Ishikawa (cell line): ENCODE results near the gene SNRNP27.

Experiments used
- CEBPB ChIP-seq: IDR thresholded peaks from 2 replicates; pipeline ENCODE4 v1.6.1; 2012
- CREB1 ChIP-seq: IDR thresholded peaks from 2 replicates; pipeline ENCODE4 v1.6.1; 2012; ENCODE audit warnings: low read depth
- EGR1 ChIP-seq: IDR thresholded peaks from 2 replicates; pipeline ENCODE4 v1.6.1; 2012
- EP300 ChIP-seq: IDR thresholded peaks from 2 replicates; pipeline ENCODE4 v1.6.1; 2012; ENCODE audit warnings: borderline replicate concordance
- FOXM1 ChIP-seq: IDR thresholded peaks from 2 replicates; pipeline ENCODE4 v1.6.1; 2012; ENCODE audit warnings: low read depth, borderline replicate concordance
- NFIC ChIP-seq: IDR thresholded peaks from 2 replicates; pipeline ENCODE4 v1.6.1; 2012
- RAD21 ChIP-seq: IDR thresholded peaks from 2 replicates; pipeline ENCODE4 v1.6.1; 2012; ENCODE audit warnings: low read depth
- TAF1 ChIP-seq: IDR thresholded peaks from 2 replicates; pipeline ENCODE4 v1.6.1; 2012; ENCODE audit warnings: low read depth, mild to moderate bottlenecking
- TCF12 ChIP-seq: IDR thresholded peaks from 2 replicates; pipeline ENCODE4 v1.6.1; 2012; ENCODE audit warnings: low read depth
- TEAD4 ChIP-seq: IDR thresholded peaks from 2 replicates; pipeline ENCODE4 v1.6.1; 2012
- YY1 ChIP-seq: IDR thresholded peaks from 2 replicates; pipeline ENCODE4 v1.6.1; 2012; ENCODE audit warnings: low read depth
- ZBTB7A ChIP-seq: IDR thresholded peaks from 2 replicates; pipeline ENCODE4 v1.6.1; 2012; ENCODE audit warnings: low read depth
- TF ChIP-seq, protein P1 (sequence below): IDR thresholded peaks from 2 replicates; pipeline ENCODE4 v1.6.1; 2012
- TF ChIP-seq, protein P2 (sequence below): IDR thresholded peaks from 2 replicates; pipeline ENCODE4 v1.6.1; 2012; ENCODE audit warnings: low read depth, mild to moderate bottlenecking
- TF ChIP-seq, protein P3 (sequence below): IDR thresholded peaks from 2 replicates; pipeline ENCODE4 v1.6.1; 2012

The SNRNP27 gene

DNA sequence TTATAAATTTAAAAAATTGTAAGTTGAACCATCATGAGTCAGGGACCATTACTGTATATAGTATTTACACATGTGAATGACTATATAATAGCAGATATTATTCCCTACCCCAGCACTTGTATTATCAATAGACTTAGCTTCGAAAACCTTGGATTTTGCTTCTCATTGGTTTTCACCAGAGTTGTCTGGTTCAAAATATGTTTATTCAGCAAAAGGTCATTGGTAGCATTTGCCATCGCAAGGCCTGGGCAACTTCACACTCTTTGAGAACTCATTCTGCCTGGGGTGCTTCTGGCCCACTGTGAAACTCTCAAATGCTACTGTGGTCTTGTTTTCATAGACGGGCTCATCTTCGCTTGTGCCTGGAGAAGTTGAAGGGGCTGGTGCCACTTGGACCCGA is 41.3 kb downstream of the SNRNP27 start:
- TF ChIP-seq, protein P1, sequence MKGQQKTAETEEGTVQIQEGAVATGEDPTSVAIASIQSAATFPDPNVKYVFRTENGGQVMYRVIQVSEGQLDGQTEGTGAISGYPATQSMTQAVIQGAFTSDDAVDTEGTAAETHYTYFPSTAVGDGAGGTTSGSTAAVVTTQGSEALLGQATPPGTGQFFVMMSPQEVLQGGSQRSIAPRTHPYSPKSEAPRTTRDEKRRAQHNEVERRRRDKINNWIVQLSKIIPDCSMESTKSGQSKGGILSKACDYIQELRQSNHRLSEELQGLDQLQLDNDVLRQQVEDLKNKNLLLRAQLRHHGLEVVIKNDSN: no peak
- no peak for TF ChIP-seq RAD21
- TF ChIP-seq EGR1: no peak
- no peak for TF ChIP-seq CEBPB
- no peak for TF ChIP-seq FOXM1
- no peak for TF ChIP-seq NFIC
- TF ChIP-seq TEAD4: no peak
- no peak for TF ChIP-seq ZBTB7A
- TF ChIP-seq CREB1: no peak
- TF ChIP-seq, protein P2, sequence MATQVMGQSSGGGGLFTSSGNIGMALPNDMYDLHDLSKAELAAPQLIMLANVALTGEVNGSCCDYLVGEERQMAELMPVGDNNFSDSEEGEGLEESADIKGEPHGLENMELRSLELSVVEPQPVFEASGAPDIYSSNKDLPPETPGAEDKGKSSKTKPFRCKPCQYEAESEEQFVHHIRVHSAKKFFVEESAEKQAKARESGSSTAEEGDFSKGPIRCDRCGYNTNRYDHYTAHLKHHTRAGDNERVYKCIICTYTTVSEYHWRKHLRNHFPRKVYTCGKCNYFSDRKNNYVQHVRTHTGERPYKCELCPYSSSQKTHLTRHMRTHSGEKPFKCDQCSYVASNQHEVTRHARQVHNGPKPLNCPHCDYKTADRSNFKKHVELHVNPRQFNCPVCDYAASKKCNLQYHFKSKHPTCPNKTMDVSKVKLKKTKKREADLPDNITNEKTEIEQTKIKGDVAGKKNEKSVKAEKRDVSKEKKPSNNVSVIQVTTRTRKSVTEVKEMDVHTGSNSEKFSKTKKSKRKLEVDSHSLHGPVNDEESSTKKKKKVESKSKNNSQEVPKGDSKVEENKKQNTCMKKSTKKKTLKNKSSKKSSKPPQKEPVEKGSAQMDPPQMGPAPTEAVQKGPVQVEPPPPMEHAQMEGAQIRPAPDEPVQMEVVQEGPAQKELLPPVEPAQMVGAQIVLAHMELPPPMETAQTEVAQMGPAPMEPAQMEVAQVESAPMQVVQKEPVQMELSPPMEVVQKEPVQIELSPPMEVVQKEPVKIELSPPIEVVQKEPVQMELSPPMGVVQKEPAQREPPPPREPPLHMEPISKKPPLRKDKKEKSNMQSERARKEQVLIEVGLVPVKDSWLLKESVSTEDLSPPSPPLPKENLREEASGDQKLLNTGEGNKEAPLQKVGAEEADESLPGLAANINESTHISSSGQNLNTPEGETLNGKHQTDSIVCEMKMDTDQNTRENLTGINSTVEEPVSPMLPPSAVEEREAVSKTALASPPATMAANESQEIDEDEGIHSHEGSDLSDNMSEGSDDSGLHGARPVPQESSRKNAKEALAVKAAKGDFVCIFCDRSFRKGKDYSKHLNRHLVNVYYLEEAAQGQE: no peak
- TF ChIP-seq, protein P3, sequence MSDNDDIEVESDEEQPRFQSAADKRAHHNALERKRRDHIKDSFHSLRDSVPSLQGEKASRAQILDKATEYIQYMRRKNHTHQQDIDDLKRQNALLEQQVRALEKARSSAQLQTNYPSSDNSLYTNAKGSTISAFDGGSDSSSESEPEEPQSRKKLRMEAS: no peak

DNA sequence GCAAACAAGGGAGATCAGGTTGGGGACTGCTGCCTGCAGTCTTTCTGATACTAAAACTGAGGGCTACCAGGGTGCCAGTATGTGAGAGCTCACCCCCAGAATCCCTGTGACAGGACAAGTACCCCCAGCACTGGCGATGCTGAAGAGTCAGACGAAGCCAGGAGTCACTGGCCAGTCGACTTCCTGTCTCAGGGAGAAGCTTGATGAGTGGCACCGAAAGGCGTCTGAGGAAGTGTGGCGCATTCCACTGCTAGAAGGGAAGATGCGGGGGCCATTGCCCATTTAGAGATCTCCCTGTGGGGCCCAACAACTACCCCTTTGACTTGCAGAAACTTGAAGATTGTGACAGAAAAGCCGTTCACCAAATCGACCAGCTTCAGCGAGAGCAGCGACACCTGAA is 43.1 kb downstream of the SNRNP27 start:
- no peak for TF ChIP-seq NFIC
- TF ChIP-seq, protein P2: no peak
- no peak for TF ChIP-seq FOXM1
- TF ChIP-seq, protein P1: no peak
- TF ChIP-seq YY1: no peak
- TF ChIP-seq TCF12: no peak
- no peak for TF ChIP-seq RAD21
- no peak for TF ChIP-seq TAF1
- no peak for TF ChIP-seq TEAD4

DNA sequence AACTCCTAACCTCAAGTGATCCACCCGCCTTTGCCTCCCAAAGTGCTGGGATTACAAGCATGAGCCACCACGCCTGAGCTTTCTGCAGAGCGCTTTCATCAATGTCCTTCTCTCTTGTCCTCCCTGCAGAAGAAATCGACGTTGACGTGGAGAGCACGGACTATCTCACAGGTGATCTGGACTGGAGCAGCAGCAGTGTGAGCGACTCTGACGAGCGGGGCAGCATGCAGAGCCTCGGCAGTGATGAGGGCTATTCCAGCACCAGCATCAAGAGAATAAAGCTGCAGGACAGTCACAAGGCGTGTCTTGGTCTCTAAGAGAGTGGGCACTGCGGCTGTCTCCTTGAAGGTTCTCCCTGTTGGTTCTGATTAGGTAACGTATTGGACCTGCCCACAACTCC is 44.2 kb downstream of the SNRNP27 start:
- TF ChIP-seq, protein P3: no peak
- TF ChIP-seq CEBPB (no peak), TEAD4 (no peak), EP300 (no peak), RAD21 (no peak), YY1 (no peak), NFIC (no peak)
- TF ChIP-seq, protein P2: no peak

DNA sequence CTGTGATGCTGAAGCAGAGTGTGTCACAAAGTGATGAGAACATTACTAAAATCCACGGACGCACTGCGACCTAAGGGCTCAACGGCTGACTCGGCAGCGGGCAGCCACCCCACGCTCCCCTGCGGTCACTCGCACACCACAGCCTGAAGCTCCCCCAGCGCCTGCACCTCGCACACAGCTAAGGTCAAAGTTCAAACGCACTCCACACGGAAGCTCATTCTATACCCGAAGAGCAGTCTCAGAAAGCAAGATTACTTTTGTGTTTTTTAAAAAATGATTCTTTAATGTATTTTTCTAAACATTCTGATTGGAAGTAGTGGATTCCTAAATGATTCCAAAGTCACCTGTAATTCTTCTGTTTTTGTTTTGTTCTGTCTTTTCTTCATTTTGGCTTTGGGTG is 46.0 kb downstream of the SNRNP27 start:
- TF ChIP-seq YY1: no peak
- TF ChIP-seq, protein P1: no peak
- TF ChIP-seq EP300: no peak
- no peak for TF ChIP-seq TAF1
- no peak for TF ChIP-seq CEBPB
- TF ChIP-seq RAD21: no peak
- TF ChIP-seq NFIC: no peak
- no peak for TF ChIP-seq EGR1
- TF ChIP-seq, protein P2: no peak
- TF ChIP-seq, protein P3: no peak
- no peak for TF ChIP-seq TCF12
- TF ChIP-seq TEAD4: no peak
- TF ChIP-seq CREB1: no peak
- TF ChIP-seq ZBTB7A: no peak
- no peak for TF ChIP-seq FOXM1
